HEK293T (cell line): ENCODE measurements around the gene KCNB1.
"Not testable (repeated sequence)": the region's sequence is repeated elsewhere in the genome, so short reads cannot be mapped to it uniquely, and the experiment has no call there.

ENCODE experiments used
- CTCF ChIA-PET: fragments of 350-600 bp; formaldehyde crosslinking; extraction: SDS; loops from one replicate; lab custom pipeline; 2021; ENCODE audit warnings: antibody characterized with exemption, inconsistent platforms; lab: Yijun Ruan, JAX
- POLR2A ChIA-PET: fragments of 350-600 bp; formaldehyde crosslinking; extraction: SDS; loops from one replicate; lab custom pipeline; 2020; ENCODE audit warnings: antibody characterized with exemption, inconsistent platforms; lab: Yijun Ruan, JAX
- DNase-seq: peaks from one replicate; pipeline ENCODE4 v3.0.0; 2012; ENCODE audit warnings: mixed read lengths; ENCODE audit errors: extremely low spot score
- ARNT ChIP-seq: fragments of 450-650 bp; IDR thresholded peaks from 2 replicates; pipeline ENCODE4 v1.6.1; 2017; ENCODE audit warnings: mild to moderate bottlenecking
- BHLHE40 ChIP-seq: fragments of 450-650 bp; IDR thresholded peaks from 2 replicates; pipeline ENCODE4 v1.6.1; 2016; ENCODE audit warnings: mild to moderate bottlenecking, moderate library complexity, borderline replicate concordance
- CTBP1 ChIP-seq: fragments of 450-650 bp; IDR thresholded peaks from 2 replicates; pipeline ENCODE4 v1.6.1; 2016; ENCODE audit warnings: borderline replicate concordance
- ELF4 ChIP-seq: fragments of 450-650 bp; IDR thresholded peaks from 2 replicates; pipeline ENCODE4 v1.6.1; 2017; ENCODE audit warnings: antibody characterized with exemption
- FOXA1 ChIP-seq: fragments of 450-650 bp; IDR thresholded peaks from 2 replicates; pipeline ENCODE4 v1.6.1; 2016; ENCODE audit warnings: mild to moderate bottlenecking
- FOXK2 ChIP-seq: fragments of 450-650 bp; IDR thresholded peaks from 2 replicates; pipeline ENCODE4 v1.6.1; 2016; ENCODE audit warnings: mild to moderate bottlenecking
- FOXM1 ChIP-seq: fragments of 450-650 bp; IDR thresholded peaks from 2 replicates; pipeline ENCODE4 v1.6.1; 2017; ENCODE audit warnings: mild to moderate bottlenecking, borderline replicate concordance
- HDGF ChIP-seq: fragments of 450-650 bp; IDR thresholded peaks from 2 replicates; pipeline ENCODE4 v1.6.1; 2017; ENCODE audit warnings: antibody characterized with exemption, borderline replicate concordance
- L3MBTL2 ChIP-seq: fragments of 450-650 bp; conservative IDR thresholded peaks from 2 replicates; pipeline ENCODE4 v1.6.1; 2016; ENCODE audit warnings: mild to moderate bottlenecking
- LEF1 ChIP-seq: fragments of 450-650 bp; IDR thresholded peaks from 2 replicates; pipeline ENCODE4 v1.6.1; 2017; ENCODE audit warnings: mild to moderate bottlenecking, borderline replicate concordance
- NFRKB ChIP-seq: fragments of 450-650 bp; IDR thresholded peaks from 2 replicates; pipeline ENCODE4 v1.6.1; 2016; ENCODE audit warnings: mild to moderate bottlenecking, moderate library complexity
- PKNOX1 ChIP-seq: fragments of 450-650 bp; IDR thresholded peaks from 2 replicates; pipeline ENCODE4 v1.6.1; 2016
- SP1 ChIP-seq: fragments of 450-650 bp; IDR thresholded peaks from 2 replicates; pipeline ENCODE4 v1.6.1; 2017
- SUZ12 ChIP-seq: fragments of 450-650 bp; IDR thresholded peaks from 2 replicates; pipeline ENCODE4 v1.6.1; 2016; ENCODE audit warnings: mild to moderate bottlenecking
- TARDBP ChIP-seq: fragments of 450-650 bp; IDR thresholded peaks from 2 replicates; pipeline ENCODE4 v1.6.1; 2016
- ZNF384 ChIP-seq: fragments of 450-650 bp; IDR thresholded peaks from 2 replicates; pipeline ENCODE4 v1.6.1; 2016

The KCNB1 gene

GRCh38 chr20:49315580-49315979 is 166.9 kb downstream of the KCNB1 start:
- DNase-seq = no peak
- ChIA-PET CTCF (no interaction called here), POLR2A (no interaction called here)
- TF ChIP-seq CTBP1 (no peak), FOXM1 (no peak), L3MBTL2 (no peak), ARNT (no peak), NFRKB (no peak), LEF1 (no peak), FOXA1 (no peak), TARDBP (no peak), SP1 (no peak), BHLHE40 (no peak), HDGF (no peak), ZNF384 (no peak), FOXK2 (no peak), PKNOX1 (no peak), SUZ12 (no peak), ELF4 (no peak)

GRCh38 chr20:49314052-49314451 is 168.4 kb downstream of the KCNB1 start:
- DNase-seq, CTCF ChIA-PET, POLR2A ChIA-PET: not testable (repeated sequence)
